GM21529 (cell line): ENCODE data around the gene AQP1.

Experiments
- ATAC-seq: cut with Tn5 transposase; IDR thresholded peaks from one replicate; pipeline ENCODE4 v1.9.1; 2021; ENCODE audit not compliant: unreplicated experiment

The AQP1 gene

GRCh38 chr7:30905078-30906012 lies 6.3 kb upstream of the AQP1 start:
- no peak for ATAC-seq

DNA sequence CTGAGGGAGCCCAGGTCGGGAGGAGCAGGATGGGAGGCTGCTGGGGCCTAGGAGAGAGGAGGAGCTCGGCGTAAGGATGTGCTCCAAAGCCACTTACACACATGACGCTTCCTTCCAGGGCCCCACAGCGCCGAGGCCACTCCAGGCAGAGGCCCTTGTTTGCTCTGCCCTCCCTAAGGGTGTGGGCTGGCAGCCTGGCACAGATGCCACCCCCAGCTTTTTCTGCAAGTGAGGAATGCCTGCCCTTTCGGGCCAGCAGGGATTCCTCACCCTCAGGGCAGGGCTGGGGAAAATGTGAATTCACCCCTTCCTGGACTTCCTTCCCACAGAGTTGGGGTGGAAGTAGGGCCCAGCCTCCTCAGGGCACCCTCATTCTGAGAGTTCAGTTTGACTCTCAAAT lies 5.6 kb upstream of the AQP1 start:
- ATAC-seq, result no peak

- ATAC-seq, result no peak
Observed at GRCh38 chr7:30906515-30907240, 5.0 kb upstream of the AQP1 start.

- no peak for ATAC-seq
Observed at GRCh38 chr7:30907527-30908267, 4.0 kb upstream of the AQP1 start.

DNA sequence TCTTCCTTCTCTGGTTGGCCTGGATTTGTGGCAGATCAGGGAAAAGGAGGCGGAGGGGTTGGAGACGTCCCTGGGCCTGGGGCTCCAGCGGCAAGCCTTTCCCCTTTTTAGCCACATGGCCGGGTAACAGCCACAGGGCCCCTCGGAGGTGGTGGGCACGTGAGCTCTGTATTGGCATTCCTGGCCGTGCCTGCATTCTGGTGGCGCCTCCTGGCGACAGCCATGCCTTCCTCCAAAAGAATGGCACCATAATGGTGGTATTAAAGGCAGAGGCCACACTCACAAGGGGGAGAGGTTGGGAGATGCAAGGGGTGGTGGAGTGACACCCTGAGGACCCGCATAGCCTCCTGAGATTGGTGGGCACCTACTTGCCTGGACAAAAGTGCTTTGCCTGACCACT lies 3.0 kb upstream of the AQP1 start:
- no peak for ATAC-seq

GRCh38 chr7:30909431-30909830 lies 2.2 kb upstream of the AQP1 start:
- ATAC-seq, result no peak

DNA sequence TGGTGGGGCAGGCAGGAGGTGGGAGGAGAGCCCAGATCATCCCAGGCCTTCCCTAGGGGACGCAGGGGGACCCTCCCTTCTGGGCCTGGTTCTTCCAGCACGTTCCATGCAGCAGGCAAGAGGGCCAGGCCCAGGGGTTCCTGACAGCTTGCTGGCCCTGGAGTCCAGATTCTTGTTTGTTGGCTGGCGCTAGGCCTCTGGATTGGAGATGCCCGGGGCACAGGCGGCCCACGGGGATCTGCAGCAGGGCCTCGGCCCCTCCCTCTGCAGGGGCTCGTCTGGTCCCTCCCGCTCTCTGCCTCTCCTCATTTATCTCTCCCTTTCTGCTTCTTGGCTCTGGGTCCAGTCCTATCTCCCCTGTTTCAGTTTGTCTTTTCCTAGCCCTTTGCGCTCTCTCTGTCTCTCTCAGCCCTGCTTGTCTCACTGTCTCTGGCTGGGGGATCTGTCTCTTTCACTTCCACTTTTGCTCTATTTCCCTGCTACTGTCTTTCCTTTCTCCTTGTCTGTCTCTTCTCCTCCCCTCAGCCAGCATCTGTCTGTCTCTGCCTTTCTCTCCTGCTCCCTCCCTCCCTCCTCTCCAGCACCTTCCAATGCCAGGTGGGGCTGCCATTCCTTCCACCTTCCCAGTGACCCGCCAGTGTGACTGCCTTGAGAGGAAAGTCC lies 1.1 kb upstream of the AQP1 start:
- ATAC-seq, result no peak

DNA sequence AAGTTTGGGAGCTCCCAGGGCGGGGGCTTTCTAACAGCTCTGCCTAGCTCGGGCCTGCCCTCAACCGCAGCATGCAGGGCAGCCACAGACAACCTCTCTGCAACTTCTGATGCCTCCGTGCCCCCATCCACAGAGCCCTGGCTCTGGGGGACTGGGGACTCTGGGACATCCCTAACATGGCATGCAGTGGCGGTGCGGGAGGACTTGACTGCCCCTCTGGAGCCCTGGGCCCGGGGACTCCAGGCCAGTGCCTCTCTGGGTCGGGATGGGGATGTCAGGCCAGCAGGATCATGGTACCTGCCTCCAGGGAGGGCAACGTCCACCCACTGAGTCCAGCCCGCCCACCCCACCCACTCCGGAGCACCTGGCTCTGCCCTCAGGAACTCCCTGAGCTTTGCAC lies 520 bp upstream of the AQP1 start:
- no peak for ATAC-seq

DNA sequence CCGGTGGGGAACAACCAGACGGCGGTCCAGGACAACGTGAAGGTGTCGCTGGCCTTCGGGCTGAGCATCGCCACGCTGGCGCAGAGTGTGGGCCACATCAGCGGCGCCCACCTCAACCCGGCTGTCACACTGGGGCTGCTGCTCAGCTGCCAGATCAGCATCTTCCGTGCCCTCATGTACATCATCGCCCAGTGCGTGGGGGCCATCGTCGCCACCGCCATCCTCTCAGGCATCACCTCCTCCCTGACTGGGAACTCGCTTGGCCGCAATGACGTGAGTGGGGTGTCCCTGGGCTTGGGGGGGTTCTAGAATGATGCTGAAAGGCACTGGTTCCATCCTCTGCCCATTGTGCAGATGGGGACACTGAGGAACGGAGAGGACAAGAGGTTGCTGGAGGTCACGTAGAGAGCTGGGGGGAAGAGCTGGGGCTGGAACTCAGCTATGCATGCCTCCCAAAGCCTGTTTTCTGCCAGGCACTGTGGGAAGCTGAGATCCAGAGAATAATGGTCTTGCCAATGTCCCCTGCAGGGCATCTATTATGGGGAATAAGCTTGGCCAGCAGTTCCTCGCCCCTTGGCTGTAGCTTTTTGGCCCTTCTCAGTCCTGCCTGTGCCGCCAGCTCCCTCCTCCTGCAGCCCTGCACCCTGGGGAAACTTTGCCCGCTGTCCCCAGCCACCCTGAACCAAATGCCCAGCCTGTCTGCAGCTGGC lies 523 bp downstream of the AQP1 start:
- no peak for ATAC-seq

DNA sequence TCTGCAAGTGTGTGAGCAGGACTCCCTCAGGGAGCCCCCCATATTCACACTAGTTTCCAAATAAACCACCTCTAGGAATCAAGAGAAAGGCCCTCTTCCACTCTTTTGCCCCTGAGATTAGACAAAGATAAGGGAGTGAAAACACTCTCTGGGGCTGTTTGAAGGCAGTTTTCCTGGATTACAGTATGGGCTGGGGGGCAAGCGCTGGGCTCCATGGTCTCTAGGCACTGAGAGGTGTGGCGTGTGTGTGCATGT lies 1.0 kb downstream of the AQP1 start:
- no peak for ATAC-seq

- ATAC-seq, result no peak
Observed at GRCh38 chr7:30912986-30913811, 1.5 kb downstream of the AQP1 start.

- no peak for ATAC-seq
Observed at GRCh38 chr7:30913821-30914515, 2.3 kb downstream of the AQP1 start.

- no peak for ATAC-seq
Observed at GRCh38 chr7:30914596-30914995, 2.9 kb downstream of the AQP1 start.

- no peak for ATAC-seq
Observed at GRCh38 chr7:30915005-30915601, 3.5 kb downstream of the AQP1 start.

DNA sequence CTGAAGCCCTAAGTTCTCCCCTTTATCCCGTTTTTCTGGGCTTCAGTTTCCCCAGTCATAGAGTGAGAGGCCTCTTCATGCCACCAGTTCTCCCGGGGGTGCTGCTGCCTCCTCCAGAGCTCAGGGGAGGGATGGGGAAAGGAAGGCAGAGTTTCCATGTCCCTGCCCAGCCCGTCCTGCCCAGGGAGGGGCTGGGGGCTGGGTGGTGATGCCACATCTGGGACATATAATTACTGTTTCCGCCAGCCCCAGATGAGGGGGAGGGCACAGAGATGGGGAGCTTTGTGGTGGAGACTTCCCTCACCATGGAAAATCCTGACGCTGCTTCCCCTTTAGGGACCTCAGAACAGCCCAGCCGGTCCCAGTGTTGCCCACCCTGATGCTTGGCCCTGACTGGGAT lies 4.1 kb downstream of the AQP1 start:
- ATAC-seq, result no peak

DNA sequence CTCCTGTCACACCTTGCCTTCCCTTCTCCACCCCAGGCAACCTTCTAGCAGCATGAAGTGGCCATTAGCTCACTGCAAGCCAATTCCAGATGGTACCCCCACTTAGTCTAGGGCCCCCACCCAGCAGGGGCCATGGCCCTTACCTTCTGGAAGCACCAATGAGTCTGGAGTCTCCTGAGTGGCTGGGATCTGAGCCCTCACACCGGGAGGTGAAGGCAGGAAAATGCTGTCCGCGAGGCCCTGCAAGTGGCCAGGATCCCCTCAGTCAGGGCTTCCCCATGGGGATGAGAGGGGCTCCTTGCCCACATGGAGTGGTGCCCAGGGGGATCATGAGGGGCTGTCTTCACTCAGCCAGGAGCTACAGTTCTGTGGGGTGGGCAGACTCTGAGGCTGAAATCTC lies 4.6 kb downstream of the AQP1 start:
- ATAC-seq, result no peak

GRCh38 chr7:30916767-30917166 lies 5.1 kb downstream of the AQP1 start:
- no peak for ATAC-seq

- no peak for ATAC-seq
Observed at GRCh38 chr7:30917216-30917893, 5.7 kb downstream of the AQP1 start.
